ENCODE measurements around the gene FDPS.

Gene FDPS

GRCh38 chr1:155321639-155322503 lies 13.2 kb downstream of the FDPS start:
- peaks cover 36% of the 10 kb centered on the region for H3K36me3 ChIP-seq (ENCODE audit: control insufficient read depth, insufficient read depth, low read length, severe bottlenecking)
- no peaks in the 10 kb centered on the region for H3K9me3 ChIP-seq (ENCODE audit: control insufficient read depth, low read length)
- peaks cover 53% of the 10 kb centered on the region for H3K4me1 ChIP-seq (ENCODE audit: control insufficient read depth, insufficient read depth, low read length)
- no peak for DNase-seq (ENCODE audit: low read depth)
- H3K9ac ChIP-seq (ENCODE audit: low read length) = peak overlapping the region; percentile 86
- H3K4me3 ChIP-seq (ENCODE audit: low read length) = peak overlapping the region; percentile 97
- H3K27me3 ChIP-seq (replicated peaks; ENCODE audit: control insufficient read depth, insufficient read depth, low read length) = no peaks in the 10 kb centered on the region

- Histone ChIP-seq H3K4me1 (ENCODE audit: control insufficient read depth, insufficient read depth, low read length) (peaks cover 53% of the 10 kb centered on the region), H3K9ac (ENCODE audit: low read length) (peak overlapping the region; percentile 86), H3K27me3 (replicated peaks; ENCODE audit: control insufficient read depth, insufficient read depth, low read length) (no peaks in the 10 kb centered on the region), H3K9me3 (ENCODE audit: control insufficient read depth, low read length) (no peaks in the 10 kb centered on the region), H3K4me3 (ENCODE audit: low read length) (peak overlapping the region; percentile 97), H3K36me3 (ENCODE audit: control insufficient read depth, insufficient read depth, low read length, severe bottlenecking) (peaks cover 37% of the 10 kb centered on the region)
- peak; percentile 73 for DNase-seq (ENCODE audit: low read depth)
These were observed 13.9 kb downstream of the FDPS start for GRCh38 chr1:155322571-155322952.

GRCh38 chr1:155322953-155323728 lies 14.5 kb downstream of the FDPS start:
- Histone ChIP-seq H3K36me3 (ENCODE audit: control insufficient read depth, insufficient read depth, low read length, severe bottlenecking) (peaks cover 37% of the 10 kb centered on the region), H3K9me3 (ENCODE audit: control insufficient read depth, low read length) (no peaks in the 10 kb centered on the region), H3K4me3 (ENCODE audit: low read length) (peak overlapping the region; percentile 97), H3K27me3 (replicated peaks; ENCODE audit: control insufficient read depth, insufficient read depth, low read length) (no peaks in the 10 kb centered on the region), H3K4me1 (ENCODE audit: control insufficient read depth, insufficient read depth, low read length) (peaks cover 50% of the 10 kb centered on the region), H3K9ac (ENCODE audit: low read length) (peak overlapping the region; percentile 97)
- DNase-seq (ENCODE audit: low read depth) = peak; percentile 98

- peaks cover 37% of the 10 kb centered on the region for H3K36me3 ChIP-seq (ENCODE audit: control insufficient read depth, insufficient read depth, low read length, severe bottlenecking)
- DNase-seq (ENCODE audit: low read depth) = peak; percentile 94
- H3K4me3 ChIP-seq (ENCODE audit: low read length) = peak overlapping the region; percentile 97
- H3K9ac ChIP-seq (ENCODE audit: low read length) = peak overlapping the region; percentile 97
- no peaks in the 10 kb centered on the region for H3K27me3 ChIP-seq (replicated peaks; ENCODE audit: control insufficient read depth, insufficient read depth, low read length)
- no peaks in the 10 kb centered on the region for H3K9me3 ChIP-seq (ENCODE audit: control insufficient read depth, low read length)
- H3K4me1 ChIP-seq (ENCODE audit: control insufficient read depth, insufficient read depth, low read length) = peaks cover 49% of the 10 kb centered on the region
These were observed 15.0 kb downstream of the FDPS start for GRCh38 chr1:155323729-155324036.

- Histone ChIP-seq H3K9ac (ENCODE audit: low read length) (peak overlapping the region; percentile 97), H3K9me3 (ENCODE audit: control insufficient read depth, low read length) (no peaks in the 10 kb centered on the region), H3K36me3 (ENCODE audit: control insufficient read depth, insufficient read depth, low read length, severe bottlenecking) (peaks cover 33% of the 10 kb centered on the region), H3K4me3 (ENCODE audit: low read length) (peak overlapping the region; percentile 97), H3K4me1 (ENCODE audit: control insufficient read depth, insufficient read depth, low read length) (peaks cover 46% of the 10 kb centered on the region), H3K27me3 (replicated peaks; ENCODE audit: control insufficient read depth, insufficient read depth, low read length) (no peaks in the 10 kb centered on the region)
- DNase-seq (ENCODE audit: low read depth) = peak; percentile 99
These were observed 15.5 kb downstream of the FDPS start for GRCh38 chr1:155324037-155324716.

GRCh38 chr1:155324717-155325602 lies 16.3 kb downstream of the FDPS start:
- peak overlapping the region; percentile 97 for H3K9ac ChIP-seq (ENCODE audit: low read length)
- H3K4me1 ChIP-seq (ENCODE audit: control insufficient read depth, insufficient read depth, low read length) = peaks cover 38% of the 10 kb centered on the region
- peak overlapping the region; percentile 97 for H3K4me3 ChIP-seq (ENCODE audit: low read length)
- peaks cover 28% of the 10 kb centered on the region for H3K36me3 ChIP-seq (ENCODE audit: control insufficient read depth, insufficient read depth, low read length, severe bottlenecking)
- DNase-seq (ENCODE audit: low read depth) = peak; percentile 57
- no peaks in the 10 kb centered on the region for H3K27me3 ChIP-seq (replicated peaks; ENCODE audit: control insufficient read depth, insufficient read depth, low read length)
- no peaks in the 10 kb centered on the region for H3K9me3 ChIP-seq (ENCODE audit: control insufficient read depth, low read length)

GRCh38 chr1:155325603-155325893 lies 16.9 kb downstream of the FDPS start:
- no peaks in the 10 kb centered on the region for H3K27me3 ChIP-seq (replicated peaks; ENCODE audit: control insufficient read depth, insufficient read depth, low read length)
- DNase-seq (ENCODE audit: low read depth) = no peak
- peaks cover 31% of the 10 kb centered on the region for H3K36me3 ChIP-seq (ENCODE audit: control insufficient read depth, insufficient read depth, low read length, severe bottlenecking)
- H3K9me3 ChIP-seq (ENCODE audit: control insufficient read depth, low read length) = no peaks in the 10 kb centered on the region
- peak overlapping the region; percentile 97 for H3K9ac ChIP-seq (ENCODE audit: low read length)
- peak overlapping the region; percentile 97 for H3K4me3 ChIP-seq (ENCODE audit: low read length)
- H3K4me1 ChIP-seq (ENCODE audit: control insufficient read depth, insufficient read depth, low read length) = peaks cover 32% of the 10 kb centered on the region

GRCh38 chr1:155326020-155326526 lies 17.4 kb downstream of the FDPS start:
- no peak for DNase-seq (ENCODE audit: low read depth)
- H3K9me3 ChIP-seq (ENCODE audit: control insufficient read depth, low read length) = no peaks in the 10 kb centered on the region
- peaks cover 36% of the 10 kb centered on the region for H3K36me3 ChIP-seq (ENCODE audit: control insufficient read depth, insufficient read depth, low read length, severe bottlenecking)
- H3K9ac ChIP-seq (ENCODE audit: low read length) = peak overlapping the region; percentile 97
- peaks cover 28% of the 10 kb centered on the region for H3K4me1 ChIP-seq (ENCODE audit: control insufficient read depth, insufficient read depth, low read length)
- H3K27me3 ChIP-seq (replicated peaks; ENCODE audit: control insufficient read depth, insufficient read depth, low read length) = no peaks in the 10 kb centered on the region
- peak overlapping the region; percentile 97 for H3K4me3 ChIP-seq (ENCODE audit: low read length)

- Histone ChIP-seq H3K9me3 (ENCODE audit: control insufficient read depth, low read length) (no peaks in the 10 kb centered on the region), H3K36me3 (ENCODE audit: control insufficient read depth, insufficient read depth, low read length, severe bottlenecking) (peaks cover 41% of the 10 kb centered on the region), H3K4me1 (ENCODE audit: control insufficient read depth, insufficient read depth, low read length) (peaks cover 23% of the 10 kb centered on the region), H3K9ac (ENCODE audit: low read length) (no peak overlapping the region), H3K27me3 (replicated peaks; ENCODE audit: control insufficient read depth, insufficient read depth, low read length) (no peaks in the 10 kb centered on the region), H3K4me3 (ENCODE audit: low read length) (no peak overlapping the region)
- DNase-seq (ENCODE audit: low read depth) = no peak
These were observed 18.0 kb downstream of the FDPS start for GRCh38 chr1:155326631-155327037.

GRCh38 chr1:155327981-155328380 lies 19.3 kb downstream of the FDPS start:
- Histone ChIP-seq H3K4me1 (ENCODE audit: control insufficient read depth, insufficient read depth, low read length) (peaks cover 12% of the 10 kb centered on the region), H3K9me3 (ENCODE audit: control insufficient read depth, low read length) (no peaks in the 10 kb centered on the region), H3K27me3 (replicated peaks; ENCODE audit: control insufficient read depth, insufficient read depth, low read length) (no peaks in the 10 kb centered on the region), H3K36me3 (ENCODE audit: control insufficient read depth, insufficient read depth, low read length, severe bottlenecking) (peaks cover 41% of the 10 kb centered on the region), H3K9ac (ENCODE audit: low read length) (no peak overlapping the region), H3K4me3 (ENCODE audit: low read length) (no peak overlapping the region)
- DNase-seq (ENCODE audit: low read depth) = no peak
